ENCODE measurements around the gene NLGN1. TPM values are rescaled to one million over a fixed set of nuclear protein-coding genes. Genes with fewer than 3 reads are reported as not detected.

Gene NLGN1
- total RNA-seq, 1 experiment from 2014 or later = not detected

DNA sequence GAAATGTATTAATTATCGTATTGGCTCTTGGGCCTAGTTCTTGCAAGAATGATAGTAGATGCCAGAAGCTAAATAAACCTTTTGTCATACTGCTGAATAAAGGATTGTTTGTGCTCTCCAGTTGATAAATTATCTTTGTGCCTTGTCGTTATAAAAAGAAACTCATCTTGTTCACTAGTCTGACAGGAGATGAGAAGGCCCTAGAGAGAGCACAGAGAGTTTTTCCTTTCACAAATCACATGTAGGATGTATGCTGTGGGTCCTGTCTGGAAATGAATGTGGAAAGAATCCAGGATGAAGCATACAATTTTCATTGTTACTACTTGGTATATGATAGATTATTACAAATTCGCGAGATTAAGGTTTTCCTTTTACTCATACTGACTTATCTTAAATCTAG lies 113.0 kb downstream of the NLGN1 start:
- ChIA-PET POLR2A (no interaction called here), RAD21 (ENCODE audit: low non-redundant PET in 1 of 2, low total read pairs in 2 of 2, uncharacterized antibody in 2 of 2, unreplicated experiment in 2 of 2) (no interaction called here), CTCF (no interaction called here)
- ATAC-seq (no peak), DNase-seq (ENCODE audit: low read depth, low spot score) (no peak)
- H3K36me3 ChIP-seq (ENCODE audit: control insufficient read depth in 1 of 2, insufficient read depth in 2 of 2, low read length in 2 of 2) = no peaks in the 10 kb centered on the region
- H3K4me1 ChIP-seq (ENCODE audit: control insufficient read depth in 1 of 2, insufficient read depth in 2 of 2, low read length in 2 of 2) = no peaks in the 10 kb centered on the region
- no peaks in the 10 kb centered on the region for H3K27me3 ChIP-seq (ENCODE audit: insufficient read depth, low read length)
- no peak overlapping the region for H3K27ac ChIP-seq (ENCODE audit: low read depth, low read length)
- H3K4me2 ChIP-seq (ENCODE audit: low read length) = no peak overlapping the region
- intact Hi-C loops (cut with micrococcal nuclease) = no loop called here
- no peak overlapping the region for H2AFZ ChIP-seq (ENCODE audit: low read depth, low read length, poor library complexity, severe bottlenecking)
- H3K9ac ChIP-seq (ENCODE audit: low read length) = no peak overlapping the region
- H3K4me3 ChIP-seq (replicated peaks in 1 of 2; ENCODE audit: low read depth in 1 of 2, low read length in 2 of 2) = no peak overlapping the region
- no peaks in the 10 kb centered on the region for H3K9me2 ChIP-seq (ENCODE audit: insufficient read depth)
- H3K79me2 ChIP-seq (ENCODE audit: insufficient read depth, low read length) = no peaks in the 10 kb centered on the region
- no peaks in the 10 kb centered on the region for H3K9me3 ChIP-seq (ENCODE audit: control insufficient read depth in 1 of 2, insufficient read depth in 1 of 2, low read depth in 1 of 2, low read length in 2 of 2)
- no peak for TF ChIP-seq YY1 (IDR thresholded peaks at IDR 0.05; ENCODE audit: extremely low read depth, insufficient replicate concordance, low read depth, low read length)
- TF ChIP-seq EZH2phosphoT487 (IDR thresholded peaks at IDR 0.05; ENCODE audit: borderline replicate concordance) = no peak
- TF ChIP-seq TCF7L2 (IDR thresholded peaks at IDR 0.05; ENCODE audit: borderline replicate concordance, extremely low read depth, insufficient read depth, insufficient read length) = no peak
- TF ChIP-seq ZFX (IDR thresholded peaks at IDR 0.05) = no peak
- no peak for TF ChIP-seq POLR2A (IDR thresholded peaks at IDR 0.05; ENCODE audit: borderline replicate concordance, extremely low read depth, insufficient read depth, insufficient read length)
- H4K20me1 ChIP-seq (ENCODE audit: insufficient read depth) = no peaks in the 10 kb centered on the region
- no TSS peak for BruUV-seq (replicated peaks)

DNA sequence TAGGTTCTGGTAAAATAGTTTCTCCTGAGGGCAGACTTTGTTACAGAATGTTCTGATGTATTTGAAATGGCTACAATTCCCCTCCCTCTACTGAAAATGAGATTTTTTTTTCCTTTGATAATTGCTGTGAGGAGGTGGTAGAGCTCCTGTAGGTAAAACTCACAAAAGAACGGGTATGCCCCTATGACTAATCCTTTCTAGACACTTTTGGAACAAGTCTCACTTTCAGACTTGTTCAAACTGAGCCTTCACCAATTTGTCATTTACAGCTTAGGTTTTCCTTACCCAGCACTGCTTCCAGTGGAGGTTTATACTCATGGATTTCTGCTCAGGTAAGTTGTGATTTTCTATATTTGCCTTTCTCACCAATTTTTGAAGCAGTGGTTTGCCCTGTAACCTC lies 115.6 kb downstream of the NLGN1 start:
- ATAC-seq (no peak), DNase-seq (ENCODE audit: low read depth, low spot score) (no peak)
- Histone ChIP-seq H3K9me3 (ENCODE audit: control insufficient read depth in 1 of 2, insufficient read depth in 1 of 2, low read depth in 1 of 2, low read length in 2 of 2) (no peaks in the 10 kb centered on the region), H3K9me2 (ENCODE audit: insufficient read depth) (no peaks in the 10 kb centered on the region), H3K36me3 (ENCODE audit: control insufficient read depth in 1 of 2, insufficient read depth in 2 of 2, low read length in 2 of 2) (no peaks in the 10 kb centered on the region), H4K20me1 (ENCODE audit: insufficient read depth) (no peaks in the 10 kb centered on the region), H3K27me3 (ENCODE audit: insufficient read depth, low read length) (no peaks in the 10 kb centered on the region), H3K4me2 (ENCODE audit: low read length) (no peak overlapping the region), H3K9ac (ENCODE audit: low read length) (no peak overlapping the region), H3K4me3 (replicated peaks in 1 of 2; ENCODE audit: low read depth in 1 of 2, low read length in 2 of 2) (no peak overlapping the region), H2AFZ (ENCODE audit: low read depth, low read length, poor library complexity, severe bottlenecking) (no peak overlapping the region), H3K27ac (ENCODE audit: low read depth, low read length) (no peak overlapping the region), H3K4me1 (ENCODE audit: control insufficient read depth in 1 of 2, insufficient read depth in 2 of 2, low read length in 2 of 2) (no peaks in the 10 kb centered on the region), H3K79me2 (ENCODE audit: insufficient read depth, low read length) (no peaks in the 10 kb centered on the region)
- TF ChIP-seq, protein P1, sequence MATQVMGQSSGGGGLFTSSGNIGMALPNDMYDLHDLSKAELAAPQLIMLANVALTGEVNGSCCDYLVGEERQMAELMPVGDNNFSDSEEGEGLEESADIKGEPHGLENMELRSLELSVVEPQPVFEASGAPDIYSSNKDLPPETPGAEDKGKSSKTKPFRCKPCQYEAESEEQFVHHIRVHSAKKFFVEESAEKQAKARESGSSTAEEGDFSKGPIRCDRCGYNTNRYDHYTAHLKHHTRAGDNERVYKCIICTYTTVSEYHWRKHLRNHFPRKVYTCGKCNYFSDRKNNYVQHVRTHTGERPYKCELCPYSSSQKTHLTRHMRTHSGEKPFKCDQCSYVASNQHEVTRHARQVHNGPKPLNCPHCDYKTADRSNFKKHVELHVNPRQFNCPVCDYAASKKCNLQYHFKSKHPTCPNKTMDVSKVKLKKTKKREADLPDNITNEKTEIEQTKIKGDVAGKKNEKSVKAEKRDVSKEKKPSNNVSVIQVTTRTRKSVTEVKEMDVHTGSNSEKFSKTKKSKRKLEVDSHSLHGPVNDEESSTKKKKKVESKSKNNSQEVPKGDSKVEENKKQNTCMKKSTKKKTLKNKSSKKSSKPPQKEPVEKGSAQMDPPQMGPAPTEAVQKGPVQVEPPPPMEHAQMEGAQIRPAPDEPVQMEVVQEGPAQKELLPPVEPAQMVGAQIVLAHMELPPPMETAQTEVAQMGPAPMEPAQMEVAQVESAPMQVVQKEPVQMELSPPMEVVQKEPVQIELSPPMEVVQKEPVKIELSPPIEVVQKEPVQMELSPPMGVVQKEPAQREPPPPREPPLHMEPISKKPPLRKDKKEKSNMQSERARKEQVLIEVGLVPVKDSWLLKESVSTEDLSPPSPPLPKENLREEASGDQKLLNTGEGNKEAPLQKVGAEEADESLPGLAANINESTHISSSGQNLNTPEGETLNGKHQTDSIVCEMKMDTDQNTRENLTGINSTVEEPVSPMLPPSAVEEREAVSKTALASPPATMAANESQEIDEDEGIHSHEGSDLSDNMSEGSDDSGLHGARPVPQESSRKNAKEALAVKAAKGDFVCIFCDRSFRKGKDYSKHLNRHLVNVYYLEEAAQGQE (IDR thresholded peaks at IDR 0.05; ENCODE audit: low read depth) = no peak
- no peak for TF ChIP-seq ZFX (IDR thresholded peaks at IDR 0.05)
- TF ChIP-seq, protein P2, sequence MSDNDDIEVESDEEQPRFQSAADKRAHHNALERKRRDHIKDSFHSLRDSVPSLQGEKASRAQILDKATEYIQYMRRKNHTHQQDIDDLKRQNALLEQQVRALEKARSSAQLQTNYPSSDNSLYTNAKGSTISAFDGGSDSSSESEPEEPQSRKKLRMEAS (IDR thresholded peaks at IDR 0.05) = no peak
- TF ChIP-seq EZH2 (IDR thresholded peaks at IDR 0.05) = no peak
- TF ChIP-seq, protein P3, sequence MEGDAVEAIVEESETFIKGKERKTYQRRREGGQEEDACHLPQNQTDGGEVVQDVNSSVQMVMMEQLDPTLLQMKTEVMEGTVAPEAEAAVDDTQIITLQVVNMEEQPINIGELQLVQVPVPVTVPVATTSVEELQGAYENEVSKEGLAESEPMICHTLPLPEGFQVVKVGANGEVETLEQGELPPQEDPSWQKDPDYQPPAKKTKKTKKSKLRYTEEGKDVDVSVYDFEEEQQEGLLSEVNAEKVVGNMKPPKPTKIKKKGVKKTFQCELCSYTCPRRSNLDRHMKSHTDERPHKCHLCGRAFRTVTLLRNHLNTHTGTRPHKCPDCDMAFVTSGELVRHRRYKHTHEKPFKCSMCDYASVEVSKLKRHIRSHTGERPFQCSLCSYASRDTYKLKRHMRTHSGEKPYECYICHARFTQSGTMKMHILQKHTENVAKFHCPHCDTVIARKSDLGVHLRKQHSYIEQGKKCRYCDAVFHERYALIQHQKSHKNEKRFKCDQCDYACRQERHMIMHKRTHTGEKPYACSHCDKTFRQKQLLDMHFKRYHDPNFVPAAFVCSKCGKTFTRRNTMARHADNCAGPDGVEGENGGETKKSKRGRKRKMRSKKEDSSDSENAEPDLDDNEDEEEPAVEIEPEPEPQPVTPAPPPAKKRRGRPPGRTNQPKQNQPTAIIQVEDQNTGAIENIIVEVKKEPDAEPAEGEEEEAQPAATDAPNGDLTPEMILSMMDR (IDR thresholded peaks at IDR 0.05 in 2 of 3, conservative IDR thresholded peaks at IDR 0.05 in 1 of 3; ENCODE audit: borderline replicate concordance in 1 of 3, insufficient read depth in 1 of 3, low read depth in 2 of 3, low read length in 2 of 3) = no peak
- TF ChIP-seq SP1 (IDR thresholded peaks at IDR 0.05; ENCODE audit: low read depth) = no peak
- CTCF ChIA-PET = no interaction called here
- no TSS peak for BruUV-seq (replicated peaks)
- POLR2A ChIA-PET = no interaction called here
- RAD21 ChIA-PET (ENCODE audit: low non-redundant PET in 1 of 2, low total read pairs in 2 of 2, uncharacterized antibody in 2 of 2, unreplicated experiment in 2 of 2) = no interaction called here
- intact Hi-C loops (cut with micrococcal nuclease) = no loop called here
